Measurements from ENCODE around the gene DNAH1.
"Not testable (repeated sequence)": the region's sequence is repeated elsewhere in the genome, so short reads cannot be mapped to it uniquely, and the experiment has no call there.

The DNAH1 gene

DNA sequence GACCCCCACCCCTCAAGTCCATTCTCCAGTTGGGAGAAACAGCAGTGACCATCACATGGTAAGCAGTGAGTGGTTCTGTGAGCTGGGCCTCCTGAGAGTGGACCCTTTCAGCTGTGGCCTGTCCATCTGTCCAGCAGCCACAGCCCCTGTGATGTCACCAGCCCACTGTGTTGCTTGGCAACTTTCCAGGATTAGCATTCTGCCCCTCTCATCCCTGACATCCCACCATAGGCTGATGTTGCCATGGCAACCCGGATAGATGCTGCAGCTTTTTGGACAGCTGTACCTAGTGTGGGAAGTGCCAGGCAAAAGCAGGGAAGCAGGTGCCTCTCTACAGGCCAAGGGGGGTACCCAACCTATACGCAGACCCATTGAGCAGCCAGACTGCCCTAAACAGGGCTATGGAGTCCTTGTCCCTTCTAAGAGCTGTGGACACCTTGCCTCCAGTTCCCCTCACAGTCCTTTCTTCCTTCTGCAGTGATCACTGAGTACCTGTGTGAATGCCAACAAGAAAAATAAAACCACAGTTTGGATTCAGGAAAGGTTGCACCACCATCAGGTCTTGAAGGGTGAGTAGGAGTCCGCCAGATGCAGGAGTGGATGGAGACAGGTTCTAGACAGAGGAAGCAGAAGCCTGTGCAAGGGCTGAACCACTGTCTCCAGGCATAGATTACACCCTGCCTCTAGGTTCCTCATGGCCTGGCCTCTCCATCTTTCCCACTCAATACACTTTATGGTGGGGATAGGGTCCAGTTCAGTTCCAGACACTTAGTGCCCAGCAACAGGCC lies at the start of gene DNAH1:
Gene DNAH1 (plus strand): TSS at position 343 of the 788 bp plus-strand sequence. CDS start 6,124 bp downstream, outside the sequence.
- DNase-seq = no peak

DNA sequence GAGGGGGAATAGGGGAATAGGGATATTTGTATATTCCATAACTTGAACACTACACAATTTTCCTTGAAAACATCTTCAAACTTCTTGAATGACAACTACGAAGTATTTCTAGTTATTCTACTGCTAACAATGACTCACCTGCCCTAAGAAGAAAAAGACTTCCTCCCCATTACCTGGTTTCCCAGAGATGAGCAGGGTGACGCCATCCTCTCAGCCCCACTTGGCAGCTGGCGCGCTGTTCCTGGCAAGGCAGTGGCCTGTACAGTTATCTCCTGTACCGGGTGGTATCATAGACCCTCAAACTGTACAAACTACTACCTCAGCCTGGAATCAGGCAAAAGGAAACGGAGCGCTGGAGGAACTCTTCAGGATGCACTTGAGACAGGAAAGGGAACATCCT lies 48.1 kb upstream of the DNAH1 start:
- no peak for DNase-seq

DNA sequence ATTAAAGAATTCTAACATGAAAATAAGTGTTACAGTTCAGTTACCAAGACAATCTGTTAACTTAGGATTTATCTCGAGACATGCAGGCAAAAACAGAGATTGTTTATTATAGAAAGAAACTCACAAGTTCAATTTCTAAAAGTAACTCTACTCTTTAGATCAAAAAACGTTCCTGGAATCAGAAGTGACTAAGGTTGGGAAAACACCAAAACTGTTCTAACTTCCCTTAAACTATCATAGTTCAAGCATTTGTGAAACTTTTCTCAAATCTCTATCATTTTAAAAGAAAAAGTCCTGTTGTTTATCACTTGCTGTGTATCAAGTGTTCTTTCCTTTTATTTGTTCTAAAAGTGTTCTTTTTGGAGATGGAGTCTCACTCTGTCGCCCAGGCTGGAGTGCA lies 46.3 kb upstream of the DNAH1 start:
- DNase-seq = no peak

DNA sequence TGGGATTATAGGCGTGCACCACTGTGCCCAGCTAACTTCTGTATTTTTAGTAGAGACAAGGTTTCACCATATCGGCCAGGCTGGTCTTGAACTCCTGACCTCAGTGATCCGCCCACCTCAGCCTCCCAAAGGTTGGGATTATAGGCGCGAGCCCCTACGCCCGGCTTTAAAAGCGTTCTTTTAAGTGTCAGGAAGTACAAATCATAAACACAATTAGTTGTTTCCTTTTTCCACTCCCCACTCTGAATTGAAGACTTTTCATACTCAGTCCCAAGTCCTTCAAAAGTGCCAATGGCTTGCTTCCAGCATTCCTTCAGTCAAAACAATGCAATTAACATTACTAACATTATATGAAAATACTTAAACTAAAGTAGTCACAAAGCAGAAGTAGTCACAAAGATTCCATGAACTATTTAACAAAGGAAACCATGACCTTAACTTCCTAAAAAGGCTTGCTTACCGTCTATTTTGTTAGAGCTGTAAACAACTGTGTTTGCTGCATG lies 45.8 kb upstream of the DNAH1 start:
- no peak for DNase-seq

DNA sequence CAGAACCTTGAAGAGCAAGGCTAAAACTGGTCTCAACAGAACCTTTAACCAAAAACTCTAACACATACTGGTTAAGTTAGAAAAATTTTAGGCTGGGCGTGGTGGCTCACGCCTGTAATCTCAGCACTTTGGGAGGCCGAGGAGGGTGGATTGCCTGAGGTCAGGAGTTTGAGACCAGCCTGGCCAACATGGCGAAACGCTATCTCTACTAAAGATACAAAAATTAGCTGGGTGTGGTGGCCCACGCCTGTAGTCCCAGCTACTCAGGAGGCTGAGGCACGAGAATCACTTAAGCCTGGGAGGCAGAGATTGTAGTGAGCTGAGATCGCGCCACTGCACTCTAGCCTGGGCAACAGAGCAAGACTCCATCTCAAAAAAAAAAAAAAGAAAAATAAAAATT lies 43.9 kb upstream of the DNAH1 start:
- not testable (repeated sequence) for DNase-seq

DNA sequence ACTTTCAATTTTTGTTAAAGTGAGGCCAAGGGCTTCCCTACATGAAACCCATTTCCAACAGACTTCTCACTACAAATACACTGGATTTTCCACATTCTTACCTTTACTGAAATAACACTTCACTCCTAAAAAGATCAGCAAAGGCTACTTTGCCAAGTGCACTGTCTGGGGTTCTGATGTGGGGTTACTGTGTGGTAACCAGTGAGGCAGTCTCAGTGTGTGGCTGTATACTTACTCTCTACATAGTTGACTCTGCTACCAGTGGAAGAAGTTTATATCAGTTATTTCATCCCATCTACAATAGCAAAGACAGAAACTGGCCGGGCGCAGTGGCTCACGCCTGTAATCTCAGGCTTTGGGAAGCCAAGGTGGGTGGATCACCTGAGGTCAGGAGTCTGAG lies 43.3 kb upstream of the DNAH1 start:
- no peak for DNase-seq

DNA sequence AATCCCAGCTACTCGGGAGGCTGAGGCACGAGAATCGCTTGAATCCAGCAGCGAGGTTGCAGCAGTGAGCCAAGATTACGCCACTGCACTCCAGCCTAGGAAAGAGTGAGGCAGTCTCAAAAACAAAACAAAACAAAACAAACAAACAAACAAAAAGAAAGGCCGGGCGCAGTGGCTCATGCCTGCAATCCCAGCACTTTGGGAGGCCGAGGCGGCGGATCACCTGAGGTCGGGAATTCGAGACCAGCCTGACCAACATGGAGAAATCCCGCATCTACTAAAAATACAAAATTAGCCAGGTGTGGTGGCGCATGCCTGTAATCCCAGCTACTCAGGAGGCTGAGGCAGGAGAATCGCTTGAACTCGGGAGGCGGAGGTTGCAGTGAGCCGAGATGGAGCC lies 41.3 kb upstream of the DNAH1 start:
- not testable (repeated sequence) for DNase-seq

DNA sequence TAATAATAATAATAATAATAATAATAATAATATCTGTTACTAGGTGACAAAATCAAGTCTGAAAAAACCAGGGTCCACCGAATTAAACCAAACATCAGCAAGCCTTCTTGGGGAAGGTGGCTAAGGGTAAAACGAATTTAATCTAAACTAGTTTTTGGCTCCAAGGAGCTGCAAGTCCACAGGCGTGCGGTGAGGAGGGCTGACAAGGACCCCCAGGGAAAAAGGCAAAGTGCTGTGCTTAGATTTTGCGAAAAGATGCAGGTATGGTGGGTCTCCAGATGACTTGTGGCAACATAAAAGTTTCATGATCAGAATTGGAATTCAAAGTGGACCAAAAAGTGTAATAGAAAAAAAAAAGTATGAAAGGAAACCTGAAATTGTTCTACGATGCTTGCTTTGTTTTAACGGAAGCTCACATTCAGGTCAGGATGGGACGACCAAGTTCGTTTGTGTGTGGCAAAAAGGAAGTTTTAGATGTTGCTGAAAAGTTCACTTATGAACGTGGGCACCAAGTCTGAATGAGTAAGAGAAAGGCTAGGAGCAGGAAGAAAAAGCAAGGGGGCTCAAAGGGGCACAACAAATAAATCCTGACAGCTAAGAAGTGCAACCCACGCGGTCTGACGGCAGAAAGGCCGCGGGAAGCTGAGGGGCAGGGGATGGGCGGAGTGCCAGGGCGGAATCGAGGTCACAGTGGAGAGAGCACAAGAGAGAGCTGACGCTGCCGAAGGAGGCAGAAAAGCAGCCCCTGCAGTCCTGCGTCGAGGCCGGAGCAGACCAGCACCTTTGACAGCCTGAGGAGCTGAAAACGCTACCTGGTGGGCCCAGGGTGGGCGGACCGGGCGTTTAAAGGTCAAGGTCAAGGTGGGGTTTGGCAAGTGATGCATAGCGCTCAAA lies 38.8 kb upstream of the DNAH1 start:
- DNase-seq = peak; percentile 81

DNA sequence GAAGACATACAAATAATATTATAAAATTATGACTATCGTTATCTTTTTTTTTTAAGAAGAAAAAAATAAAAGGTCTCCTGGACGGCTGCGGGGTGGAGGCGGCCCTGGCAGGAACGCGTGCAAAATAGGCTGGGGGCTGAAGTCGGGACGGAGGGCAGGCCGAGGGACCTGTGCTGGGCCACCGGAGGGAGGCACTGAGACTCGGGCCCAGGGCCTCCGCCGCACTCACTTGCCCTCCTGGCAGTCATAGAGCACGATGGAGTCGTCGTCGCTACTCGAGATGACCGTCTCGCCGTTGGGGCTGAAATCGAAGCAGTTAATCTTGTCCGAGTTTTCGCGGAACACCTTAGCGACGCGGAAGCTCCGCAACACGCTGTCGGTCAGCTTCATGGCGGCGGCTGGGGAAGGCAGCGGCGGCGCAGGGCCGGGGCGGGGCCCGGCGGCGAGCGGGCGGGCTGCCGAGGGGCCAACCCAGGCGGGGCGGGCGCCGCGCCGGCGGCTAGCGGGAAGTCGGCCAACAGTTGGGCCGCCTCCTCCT lies 38.1 kb upstream of the DNAH1 start:
- DNase-seq = no peak

DNA sequence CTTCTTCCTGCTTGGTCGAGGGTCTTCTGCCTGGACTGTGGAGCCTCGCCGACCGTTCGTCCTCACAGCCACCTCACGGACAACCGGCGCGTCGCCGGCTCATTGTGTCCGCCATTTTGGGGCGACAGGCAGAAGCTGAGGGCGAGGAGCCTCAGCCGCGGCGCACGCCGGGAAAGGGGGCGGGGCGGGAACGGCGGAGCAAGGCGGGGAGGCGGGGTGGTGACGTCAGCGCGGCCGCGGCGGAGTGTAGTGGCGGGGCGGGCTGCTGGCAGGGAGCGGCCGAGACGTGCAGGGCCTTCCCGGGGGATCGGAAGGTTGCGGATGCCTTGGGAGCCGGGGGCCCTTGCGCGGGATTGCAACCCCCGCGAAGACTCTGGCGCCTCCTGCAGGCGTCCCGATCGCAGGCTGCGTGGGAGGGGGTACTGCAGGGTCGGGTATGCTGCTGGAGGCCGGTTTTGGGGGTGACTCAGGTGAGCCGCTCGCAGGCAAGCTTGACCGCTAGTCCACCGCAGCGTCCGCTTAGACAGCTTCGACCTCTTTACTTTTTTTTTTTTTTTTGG lies 37.5 kb upstream of the DNAH1 start, which contains the start of gene WDR82:
Gene WDR82 (minus strand): TSS at position 140 of the 560 bp plus-strand sequence. CDS start 288 bp downstream, outside the sequence.
- peak; percentile 99 for DNase-seq

DNA sequence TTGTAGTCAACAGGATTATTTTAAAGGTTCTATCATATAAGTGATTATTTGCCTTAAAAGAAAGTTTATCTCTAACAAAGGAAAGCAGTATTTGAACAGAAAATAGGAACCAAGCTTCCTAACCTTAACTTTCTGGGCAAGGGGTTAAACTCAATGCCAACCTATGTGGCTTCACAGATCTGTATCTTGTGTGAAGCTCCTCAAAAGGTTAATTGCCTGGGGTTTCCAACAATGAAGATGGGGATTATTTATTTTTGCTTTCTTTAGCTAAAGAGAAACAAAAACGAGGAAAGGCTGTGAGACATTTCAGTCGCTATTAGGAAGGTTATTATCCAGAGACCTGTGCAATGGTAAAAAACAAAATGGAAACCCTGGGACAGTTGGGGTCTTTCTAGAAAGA lies 36.5 kb upstream of the DNAH1 start:
- DNase-seq = no peak

DNA sequence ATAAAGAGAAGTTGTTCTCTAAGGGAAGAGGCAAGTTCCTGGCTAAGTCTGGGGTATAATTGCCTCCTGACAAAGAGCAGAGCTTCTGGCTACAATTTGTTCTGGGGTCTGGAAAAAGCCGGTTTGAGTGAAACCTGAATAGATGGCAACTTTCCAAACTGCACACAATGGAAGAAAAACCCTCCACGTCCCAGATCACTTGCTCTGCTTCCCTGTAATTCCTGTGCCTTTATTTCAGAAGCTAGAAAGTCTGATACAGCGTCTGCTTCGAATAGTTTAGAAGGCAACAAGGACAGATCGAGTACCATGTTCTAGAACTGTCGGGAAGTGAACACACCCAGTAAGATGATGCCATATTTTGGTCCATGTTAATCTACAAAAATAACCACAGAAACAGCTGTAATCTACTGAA lies 36.1 kb upstream of the DNAH1 start:
- no peak for DNase-seq

DNA sequence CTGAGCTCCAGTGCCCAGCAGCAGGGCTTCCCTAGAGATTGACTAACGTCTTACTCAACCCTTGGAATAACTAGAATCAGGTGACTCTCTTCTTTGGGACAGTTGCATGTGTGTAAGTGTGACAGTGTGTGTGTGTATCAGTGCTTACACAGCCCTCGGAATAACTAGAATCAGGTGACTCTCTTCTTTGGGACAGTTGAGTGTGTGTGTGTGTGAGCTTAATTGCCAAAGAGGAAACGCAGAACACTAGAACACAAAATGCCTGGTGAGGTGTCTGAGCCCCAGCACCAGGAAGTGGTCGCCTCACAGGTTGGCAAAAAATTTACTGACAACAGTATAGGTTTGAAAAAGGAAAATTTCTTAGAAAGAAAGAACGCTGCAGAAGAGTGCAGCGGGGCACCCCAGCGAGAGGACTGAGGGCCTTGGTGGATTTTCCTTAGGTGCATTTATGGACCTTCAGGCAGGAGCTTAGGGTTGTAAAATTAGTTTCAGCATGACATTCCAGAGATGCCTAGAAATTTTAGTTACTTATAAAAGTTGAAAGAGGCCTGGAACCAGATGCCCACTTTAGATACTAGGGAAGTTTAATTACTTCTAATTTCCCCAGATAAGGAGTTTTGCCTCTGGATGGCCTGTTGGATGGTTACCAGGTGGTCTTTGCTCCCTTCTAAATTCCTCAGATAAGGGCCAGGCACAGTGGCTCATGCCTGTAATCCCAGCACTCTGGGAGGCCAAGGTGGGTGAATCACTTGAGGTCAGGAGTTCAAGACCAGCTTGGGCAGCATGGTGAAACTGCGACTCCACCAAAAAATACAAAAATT lies 33.9 kb upstream of the DNAH1 start:
- DNase-seq = no peak

DNA sequence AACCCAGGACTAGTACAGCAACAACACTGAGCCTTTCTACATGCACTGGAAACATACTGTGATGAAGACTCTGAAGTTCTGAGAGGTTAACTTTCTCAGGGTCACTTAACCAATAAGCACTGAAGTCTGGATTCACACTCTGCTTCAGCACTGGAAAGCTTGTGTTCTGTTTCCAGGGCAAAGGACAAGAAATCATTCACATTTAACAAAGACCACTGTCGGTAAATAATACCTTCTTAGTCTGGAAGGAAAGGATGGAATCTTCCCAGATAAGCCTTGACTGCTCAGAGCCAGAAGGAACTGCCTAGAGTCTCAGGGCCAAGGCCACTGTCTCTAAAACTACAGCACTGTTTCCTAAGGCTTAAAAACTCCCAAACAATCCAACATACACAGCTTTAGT lies 32.8 kb upstream of the DNAH1 start:
- no peak for DNase-seq

DNA sequence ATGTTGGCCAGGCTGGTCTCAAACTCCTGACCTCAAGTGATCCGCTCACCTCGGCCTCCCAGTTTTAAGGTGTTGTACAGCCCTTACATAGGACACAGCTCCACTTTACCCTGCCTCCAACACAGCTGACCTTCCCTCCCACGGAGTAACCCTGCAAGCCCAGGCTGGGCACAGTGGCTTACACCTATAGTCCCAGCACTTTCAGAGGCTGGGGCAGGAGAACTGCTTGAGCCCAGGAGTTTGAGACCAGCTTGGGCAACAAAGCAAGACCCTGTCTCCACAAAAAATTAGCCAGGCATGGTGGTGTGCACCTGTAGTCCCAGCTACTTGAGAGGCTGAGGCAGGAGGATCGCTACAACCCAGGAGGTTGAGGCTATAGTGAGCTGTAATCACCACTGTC lies 32.1 kb upstream of the DNAH1 start:
- DNase-seq = not testable (repeated sequence)

DNA sequence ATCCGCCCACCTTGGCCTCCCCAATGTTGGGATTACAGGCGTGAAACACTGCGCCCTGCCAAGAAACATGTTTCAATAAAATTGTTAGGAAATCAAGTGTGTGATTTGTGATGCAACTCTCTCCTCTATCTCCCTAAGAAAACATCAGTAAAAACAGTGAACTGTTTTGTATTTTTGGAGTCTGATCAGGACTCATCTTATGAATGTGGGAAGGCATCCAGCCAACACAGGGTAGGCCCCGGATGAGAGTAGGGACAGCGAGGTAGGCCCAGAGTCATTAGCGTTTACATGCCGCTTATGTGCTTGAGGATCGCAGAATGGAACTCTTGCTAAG lies 29.4 kb upstream of the DNAH1 start:
- no peak for DNase-seq

DNA sequence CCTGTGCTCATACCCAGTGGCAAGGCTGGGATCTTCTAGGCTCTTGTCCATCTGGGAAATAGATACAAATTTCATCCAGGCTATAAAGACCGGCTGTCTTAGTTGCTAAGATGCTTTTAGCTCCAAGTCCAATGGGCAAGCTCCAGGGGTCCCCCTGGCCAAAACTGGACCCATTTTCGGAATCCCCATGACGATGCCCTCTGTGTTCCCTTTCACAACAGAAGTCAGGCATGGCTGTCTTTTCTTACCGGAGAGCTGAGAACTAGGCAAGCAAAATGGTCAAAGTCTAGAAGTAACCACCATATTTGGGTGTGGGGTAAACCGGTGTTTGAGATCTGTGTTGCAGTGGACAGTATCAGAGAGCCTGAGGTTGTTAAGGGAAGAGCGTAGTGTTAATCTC lies 27.4 kb upstream of the DNAH1 start:
- peak; percentile 22 for DNase-seq

DNA sequence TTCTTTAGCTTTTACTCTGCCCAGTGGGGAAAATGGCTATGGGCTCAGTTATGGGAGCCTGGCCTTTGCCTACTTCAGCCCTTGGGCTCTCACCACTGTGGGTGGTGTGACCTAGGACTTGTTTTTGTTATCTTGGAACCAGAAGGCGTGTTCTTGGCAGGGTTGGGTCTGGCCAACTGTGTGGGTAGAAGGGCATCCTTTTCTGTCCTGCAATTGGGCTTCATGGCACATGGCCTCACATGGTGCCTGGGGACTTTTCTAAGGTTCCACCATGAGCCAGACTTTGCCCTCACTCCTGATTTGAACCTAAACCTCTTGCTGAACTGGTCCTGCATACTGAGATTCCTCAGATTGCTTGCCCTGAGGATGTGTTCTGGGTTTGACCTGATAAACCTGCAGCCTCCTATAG lies 26.8 kb upstream of the DNAH1 start:
- DNase-seq = peak; percentile 30

DNA sequence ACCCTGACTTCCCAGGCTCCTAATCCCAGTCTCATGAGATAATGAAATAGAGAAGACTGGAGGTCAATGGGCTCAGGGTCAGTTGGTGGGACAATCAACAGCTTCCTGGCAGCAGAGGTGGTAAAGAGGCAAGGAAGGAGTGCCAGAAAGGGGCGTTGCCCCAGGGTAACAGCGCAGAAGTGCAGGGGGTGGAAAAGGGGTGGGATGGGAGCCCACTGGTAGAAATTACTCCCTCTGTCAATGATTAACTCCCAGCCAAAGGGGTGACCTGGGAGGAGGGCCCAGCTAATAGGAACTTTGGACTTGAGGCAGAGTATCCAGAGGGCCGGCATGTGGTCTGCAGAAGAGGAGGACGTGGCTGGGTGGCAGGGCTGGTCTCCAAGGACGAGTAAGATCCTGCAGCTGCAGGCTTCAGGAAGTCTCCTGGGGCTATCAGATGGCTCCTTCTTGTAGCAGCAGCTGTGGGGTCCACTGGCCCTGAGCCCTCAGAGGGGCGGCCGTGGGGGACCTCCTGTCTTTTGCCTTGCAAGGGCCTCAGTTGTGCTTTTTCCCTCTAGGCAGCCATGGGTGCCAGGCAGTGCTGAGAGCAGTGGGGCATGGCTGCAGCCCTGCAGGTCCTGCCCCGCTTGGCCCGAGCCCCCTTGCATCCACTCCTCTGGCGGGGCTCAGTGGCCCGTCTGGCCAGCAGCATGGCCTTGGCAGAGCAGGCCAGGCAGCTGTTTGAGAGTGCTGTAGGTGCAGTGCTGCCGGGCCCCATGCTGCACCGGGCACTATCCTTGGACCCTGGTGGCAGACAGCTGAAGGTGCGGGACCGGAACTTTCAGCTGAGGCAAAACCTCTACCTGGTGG lies 26.1 kb upstream of the DNAH1 start:
- peak; percentile 39 for DNase-seq

DNA sequence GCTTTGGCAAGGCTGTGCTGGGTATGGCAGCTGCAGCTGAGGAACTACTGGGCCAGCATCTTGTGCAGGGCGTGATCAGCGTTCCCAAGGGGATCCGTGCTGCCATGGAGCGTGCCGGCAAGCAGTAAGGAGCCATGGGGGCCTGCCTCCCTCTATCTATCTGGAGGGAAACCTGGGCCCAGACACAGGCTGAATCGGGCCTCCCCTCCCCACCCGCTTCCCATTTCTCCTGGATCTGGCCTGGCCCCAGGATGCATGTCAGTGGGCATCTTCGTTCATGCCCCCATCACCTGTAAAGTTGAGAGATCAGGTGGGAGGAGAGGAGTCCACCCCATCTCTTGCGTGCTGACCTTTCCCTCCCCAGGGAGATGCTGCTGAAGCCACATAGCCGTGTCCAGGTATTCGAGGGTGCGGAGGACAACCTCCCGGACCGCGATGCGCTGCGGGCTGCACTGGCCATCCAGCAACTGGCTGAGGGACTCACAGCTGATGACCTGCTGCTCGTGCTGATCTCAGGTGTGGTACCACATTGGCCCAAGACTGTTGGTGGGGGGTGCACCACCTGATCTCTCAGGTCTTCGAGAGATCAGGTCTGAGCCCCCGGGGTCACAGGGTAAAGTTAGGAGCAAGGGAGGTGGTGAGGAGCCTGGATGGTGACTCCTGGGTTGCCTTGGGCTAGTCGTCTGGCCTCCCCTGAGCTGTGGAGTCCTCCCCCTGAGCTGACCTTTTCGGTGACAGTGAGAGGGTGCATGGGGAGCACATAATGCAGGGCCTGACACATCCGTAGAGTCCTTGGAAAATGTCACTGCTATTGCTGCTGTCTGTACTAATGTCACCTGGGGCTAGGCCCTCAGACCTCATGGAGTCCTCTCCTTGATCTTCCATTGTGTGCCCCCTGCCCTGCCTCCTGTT lies 25.3 kb upstream of the DNAH1 start:
- DNase-seq = peak; percentile 29
